HEK293T (cell line): ENCODE results near the gene PPARA.

Source experiments
- CTCF ChIA-PET: fragments of 350-600 bp; formaldehyde crosslinking; extraction: SDS; loops from one replicate; lab custom pipeline; 2021; ENCODE audit warnings: antibody characterized with exemption, inconsistent platforms; lab: Yijun Ruan, JAX
- POLR2A ChIA-PET: fragments of 350-600 bp; formaldehyde crosslinking; extraction: SDS; loops from one replicate; lab custom pipeline; 2020; ENCODE audit warnings: antibody characterized with exemption, inconsistent platforms; lab: Yijun Ruan, JAX
- DNase-seq: peaks from one replicate; pipeline ENCODE4 v3.0.0; 2012; ENCODE audit warnings: mixed read lengths; ENCODE audit errors: extremely low spot score
- ARNT ChIP-seq: fragments of 450-650 bp; IDR thresholded peaks from 2 replicates; pipeline ENCODE4 v1.6.1; 2017; ENCODE audit warnings: mild to moderate bottlenecking
- BHLHE40 ChIP-seq: fragments of 450-650 bp; IDR thresholded peaks from 2 replicates; pipeline ENCODE4 v1.6.1; 2016; ENCODE audit warnings: mild to moderate bottlenecking, moderate library complexity, borderline replicate concordance
- CTBP1 ChIP-seq: fragments of 450-650 bp; IDR thresholded peaks from 2 replicates; pipeline ENCODE4 v1.6.1; 2016; ENCODE audit warnings: borderline replicate concordance
- ELF4 ChIP-seq: fragments of 450-650 bp; IDR thresholded peaks from 2 replicates; pipeline ENCODE4 v1.6.1; 2017; ENCODE audit warnings: antibody characterized with exemption
- FOXA1 ChIP-seq: fragments of 450-650 bp; IDR thresholded peaks from 2 replicates; pipeline ENCODE4 v1.6.1; 2016; ENCODE audit warnings: mild to moderate bottlenecking
- FOXK2 ChIP-seq: fragments of 450-650 bp; IDR thresholded peaks from 2 replicates; pipeline ENCODE4 v1.6.1; 2016; ENCODE audit warnings: mild to moderate bottlenecking
- FOXM1 ChIP-seq: fragments of 450-650 bp; IDR thresholded peaks from 2 replicates; pipeline ENCODE4 v1.6.1; 2017; ENCODE audit warnings: mild to moderate bottlenecking, borderline replicate concordance
- HDGF ChIP-seq: fragments of 450-650 bp; IDR thresholded peaks from 2 replicates; pipeline ENCODE4 v1.6.1; 2017; ENCODE audit warnings: antibody characterized with exemption, borderline replicate concordance
- L3MBTL2 ChIP-seq: fragments of 450-650 bp; conservative IDR thresholded peaks from 2 replicates; pipeline ENCODE4 v1.6.1; 2016; ENCODE audit warnings: mild to moderate bottlenecking
- LEF1 ChIP-seq: fragments of 450-650 bp; IDR thresholded peaks from 2 replicates; pipeline ENCODE4 v1.6.1; 2017; ENCODE audit warnings: mild to moderate bottlenecking, borderline replicate concordance
- NFRKB ChIP-seq: fragments of 450-650 bp; IDR thresholded peaks from 2 replicates; pipeline ENCODE4 v1.6.1; 2016; ENCODE audit warnings: mild to moderate bottlenecking, moderate library complexity
- PKNOX1 ChIP-seq: fragments of 450-650 bp; IDR thresholded peaks from 2 replicates; pipeline ENCODE4 v1.6.1; 2016
- SP1 ChIP-seq: fragments of 450-650 bp; IDR thresholded peaks from 2 replicates; pipeline ENCODE4 v1.6.1; 2017
- SUZ12 ChIP-seq: fragments of 450-650 bp; IDR thresholded peaks from 2 replicates; pipeline ENCODE4 v1.6.1; 2016; ENCODE audit warnings: mild to moderate bottlenecking
- TARDBP ChIP-seq: fragments of 450-650 bp; IDR thresholded peaks from 2 replicates; pipeline ENCODE4 v1.6.1; 2016
- ZNF384 ChIP-seq: fragments of 450-650 bp; IDR thresholded peaks from 2 replicates; pipeline ENCODE4 v1.6.1; 2016

The PPARA gene

DNA sequence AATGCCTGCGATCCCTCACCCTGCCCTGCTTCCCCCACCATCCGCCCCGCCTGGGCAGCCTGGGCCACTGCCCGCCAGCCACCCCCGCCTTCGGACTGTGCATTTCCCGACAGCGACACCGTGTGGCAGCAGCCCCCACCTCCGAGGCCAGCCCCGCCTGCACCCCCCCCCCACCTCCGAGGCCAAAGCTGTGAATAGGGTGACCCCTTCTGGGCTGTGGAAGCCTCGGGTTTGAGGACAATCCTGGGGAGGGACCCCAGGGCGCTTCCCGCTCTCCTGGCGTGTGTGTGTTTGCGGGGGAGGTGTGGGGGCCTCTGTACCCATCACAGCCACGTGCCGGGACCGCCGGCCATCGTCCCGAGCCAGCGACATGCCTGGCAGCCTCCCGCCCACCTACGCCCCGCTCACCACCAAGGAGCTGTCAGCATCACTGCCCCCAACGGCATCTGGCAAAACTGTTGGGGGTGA is 33.8 kb upstream of the PPARA start:
- ChIA-PET POLR2A (interaction anchor here (0.8 to 3.3 kb wide), 4 partner anchors 46 to 121 kb away, joined by 3 to 18 read pairs (median 6); no protein-coding TSS in a partner anchor), CTCF (interaction anchor here (0.8 to 9.3 kb wide), 12 partner anchors 14 to 220 kb away, joined by 3 to 113 read pairs (median 5); no protein-coding TSS in a partner anchor)
- TF ChIP-seq L3MBTL2 (peak; percentile 60), FOXM1 (no peak)
- DNase-seq = peak; percentile 92

DNA sequence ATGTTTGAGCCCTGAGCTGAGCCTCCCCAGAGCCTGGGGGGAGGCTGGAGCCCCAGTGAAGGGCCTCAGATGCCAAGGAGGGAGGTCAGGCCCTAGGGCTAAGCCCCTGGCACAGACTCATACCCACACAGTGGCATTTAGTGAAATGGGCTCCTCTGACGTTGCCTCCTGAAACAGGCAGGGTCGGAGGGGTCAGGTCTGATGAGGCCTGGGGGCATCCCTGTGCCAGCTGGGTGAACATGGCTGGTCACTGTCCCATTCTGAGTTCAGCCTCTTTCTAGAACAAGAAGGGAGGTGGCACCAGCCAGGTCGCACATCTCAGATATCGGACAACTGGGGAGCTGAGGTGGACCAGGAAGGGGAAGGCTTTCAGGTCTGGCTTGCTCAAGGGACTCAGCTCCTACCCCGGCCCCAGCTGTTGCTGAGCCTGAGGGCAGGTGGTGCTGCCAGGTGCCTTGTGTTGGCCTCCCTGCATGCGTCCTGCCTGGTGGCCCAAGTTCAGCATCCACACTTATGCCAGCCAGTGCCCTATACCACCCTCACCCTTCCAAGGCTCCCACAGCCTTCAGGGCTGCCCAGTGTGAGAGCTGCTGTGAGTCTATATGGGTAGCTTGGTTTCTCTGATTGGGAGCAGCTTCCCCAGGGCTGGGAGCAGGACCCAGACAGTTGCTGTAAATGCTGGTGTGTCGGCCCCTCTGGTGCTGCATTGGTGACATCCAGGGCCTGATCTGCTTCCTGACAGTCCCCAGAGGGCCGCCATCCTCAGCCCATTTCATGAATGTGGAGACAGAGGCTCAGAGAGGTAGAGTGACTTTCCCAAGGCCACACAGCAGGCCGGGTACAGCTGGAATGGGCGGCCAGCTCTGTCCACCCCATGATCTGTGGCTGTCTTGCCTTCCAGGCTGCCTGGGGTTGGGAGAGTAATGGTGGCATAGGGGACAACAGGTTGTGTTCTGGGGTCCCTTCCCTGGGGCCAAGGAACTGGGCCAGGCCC is 32.8 kb upstream of the PPARA start:
- POLR2A ChIA-PET = interaction anchor here (0.8 to 3.3 kb wide), 5 partner anchors 47 to 122 kb away, joined by 3 to 18 read pairs (median 4); no protein-coding TSS in a partner anchor
- CTCF ChIA-PET = interaction anchor here (0.8 to 9.3 kb wide), 12 partner anchors 15 to 219 kb away, joined by 3 to 113 read pairs (median 5); no protein-coding TSS in a partner anchor
- no peak for TF ChIP-seq PKNOX1
- no peak for TF ChIP-seq CTBP1
- no peak for TF ChIP-seq SUZ12
- no peak for TF ChIP-seq L3MBTL2
- TF ChIP-seq SP1 = no peak
- no peak for TF ChIP-seq NFRKB
- no peak for TF ChIP-seq LEF1
- TF ChIP-seq TARDBP = no peak
- TF ChIP-seq ARNT = no peak
- TF ChIP-seq BHLHE40 = no peak
- no peak for TF ChIP-seq ELF4
- TF ChIP-seq ZNF384 = no peak
- no peak for TF ChIP-seq HDGF
- no peak for TF ChIP-seq FOXA1
- TF ChIP-seq FOXK2 = no peak
- TF ChIP-seq FOXM1 = no peak
- DNase-seq = no peak

- POLR2A ChIA-PET = no interaction called here
- CTCF ChIA-PET = interaction anchor here (0.6 to 9.3 kb wide), 3 partner anchors 113 to 196 kb away, joined by 3 to 113 read pairs (median 3); no protein-coding TSS in a partner anchor
- no peak for DNase-seq
- TF ChIP-seq CTBP1 = no peak
- TF ChIP-seq HDGF = no peak
Measured at GRCh38 chr22:46119093-46119728, 31.1 kb upstream of the PPARA start.

- no peak for DNase-seq
- CTCF ChIA-PET = interaction anchor here (0.6 to 9.3 kb wide), 3 partner anchors 106 to 126 kb away, joined by 3 to 113 read pairs (median 3); no protein-coding TSS in a partner anchor
- POLR2A ChIA-PET = no interaction called here
- no peak for TF ChIP-seq FOXK2
- TF ChIP-seq NFRKB = no peak
- TF ChIP-seq ELF4 = no peak
- TF ChIP-seq ARNT = no peak
- TF ChIP-seq L3MBTL2 = no peak
Measured at GRCh38 chr22:46119729-46120419, 30.5 kb upstream of the PPARA start.

- ChIA-PET POLR2A (no interaction called here), CTCF (interaction anchor here (0.6 to 9.3 kb wide), 4 partner anchors 106 to 126 kb away, joined by 3 to 113 read pairs (median 4); no protein-coding TSS in a partner anchor)
- TF ChIP-seq ELF4 = no peak
- no peak for TF ChIP-seq ARNT
- no peak for TF ChIP-seq FOXM1
- TF ChIP-seq TARDBP = no peak
- no peak for TF ChIP-seq SP1
- TF ChIP-seq L3MBTL2 = no peak
- no peak for TF ChIP-seq FOXA1
- no peak for TF ChIP-seq FOXK2
- TF ChIP-seq SUZ12 = no peak
- TF ChIP-seq BHLHE40 = no peak
- no peak for TF ChIP-seq ZNF384
- TF ChIP-seq CTBP1 = no peak
- no peak for TF ChIP-seq LEF1
- no peak for TF ChIP-seq NFRKB
- no peak for TF ChIP-seq PKNOX1
- no peak for DNase-seq
Measured at GRCh38 chr22:46120420-46120737, 29.9 kb upstream of the PPARA start.

DNA sequence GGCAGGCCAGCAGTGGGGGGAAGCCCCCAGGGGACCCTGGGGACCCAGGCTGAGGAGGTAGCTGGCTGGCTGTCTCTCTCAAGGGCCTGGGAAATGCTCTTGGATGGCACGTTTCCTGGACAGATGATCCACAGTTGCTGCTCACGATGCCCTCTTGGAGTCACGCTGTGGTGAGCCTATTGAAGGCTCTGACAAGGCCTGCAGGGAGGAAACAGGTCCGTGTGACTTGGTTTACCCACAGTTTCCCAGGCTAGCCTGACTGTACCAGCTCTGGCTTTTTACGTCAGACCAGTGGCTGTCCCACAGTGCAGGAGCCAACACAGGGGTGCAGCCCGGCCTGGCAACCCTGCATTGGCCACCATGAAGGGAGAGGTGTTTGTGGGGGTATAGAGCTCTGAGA is 29.2 kb upstream of the PPARA start:
- DNase-seq = no peak
- no peak for TF ChIP-seq L3MBTL2
- no peak for TF ChIP-seq SUZ12
- TF ChIP-seq NFRKB = no peak
- TF ChIP-seq ZNF384 = no peak
- no peak for TF ChIP-seq CTBP1
- TF ChIP-seq PKNOX1 = no peak
- no peak for TF ChIP-seq ELF4
- no peak for TF ChIP-seq ARNT
- no peak for TF ChIP-seq HDGF
- no peak for TF ChIP-seq LEF1
- TF ChIP-seq TARDBP = no peak
- POLR2A ChIA-PET = interaction anchor here (2.0 kb wide), 1 partner anchor 215 kb away, joined by 5 read pairs; the partner anchor contains the start of gene TRMU
- CTCF ChIA-PET = interaction anchor here (0.6 to 9.3 kb wide), 5 partner anchors 114 to 194 kb away, joined by 3 to 113 read pairs (median 5); no protein-coding TSS in a partner anchor
